HL-60/S4 treated with retinoic acid at 250 ng/mL for 4 days and 3 days (cell line): ENCODE measurements around the gene CEP57L1.

Experiments
- in situ Hi-C: fragments of 300-500 bp; cut with MboI; formaldehyde crosslinking; loops from 2 replicates; pipeline ENCODE4 v1.7.0; 2022; ENCODE audit warnings: low sequenced_read_pairs

CEP57L1 gene

DNA sequence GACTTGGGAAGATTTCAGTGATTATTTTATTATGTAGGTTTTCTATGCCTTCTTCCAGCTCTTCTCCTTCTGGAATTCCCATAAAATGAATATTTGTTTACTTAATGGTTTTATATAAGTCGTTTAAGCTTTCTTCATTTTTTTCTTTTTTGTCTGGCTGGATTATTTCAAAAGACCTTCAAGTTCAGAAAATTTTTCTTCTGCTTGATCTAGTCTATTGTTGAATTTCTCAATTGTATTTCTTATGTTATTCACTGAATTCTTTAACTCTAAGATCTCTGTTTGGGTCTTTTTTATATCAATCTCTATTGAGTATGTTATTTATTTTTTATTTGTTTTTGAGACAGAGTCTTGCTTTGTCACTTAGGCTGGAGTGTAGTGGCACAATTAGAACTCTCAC is 117.4 kb downstream of the CEP57L1 start:
- in situ Hi-C loops, result no loop called here
